ENCODE measurements around the gene WDR54.

DNA sequence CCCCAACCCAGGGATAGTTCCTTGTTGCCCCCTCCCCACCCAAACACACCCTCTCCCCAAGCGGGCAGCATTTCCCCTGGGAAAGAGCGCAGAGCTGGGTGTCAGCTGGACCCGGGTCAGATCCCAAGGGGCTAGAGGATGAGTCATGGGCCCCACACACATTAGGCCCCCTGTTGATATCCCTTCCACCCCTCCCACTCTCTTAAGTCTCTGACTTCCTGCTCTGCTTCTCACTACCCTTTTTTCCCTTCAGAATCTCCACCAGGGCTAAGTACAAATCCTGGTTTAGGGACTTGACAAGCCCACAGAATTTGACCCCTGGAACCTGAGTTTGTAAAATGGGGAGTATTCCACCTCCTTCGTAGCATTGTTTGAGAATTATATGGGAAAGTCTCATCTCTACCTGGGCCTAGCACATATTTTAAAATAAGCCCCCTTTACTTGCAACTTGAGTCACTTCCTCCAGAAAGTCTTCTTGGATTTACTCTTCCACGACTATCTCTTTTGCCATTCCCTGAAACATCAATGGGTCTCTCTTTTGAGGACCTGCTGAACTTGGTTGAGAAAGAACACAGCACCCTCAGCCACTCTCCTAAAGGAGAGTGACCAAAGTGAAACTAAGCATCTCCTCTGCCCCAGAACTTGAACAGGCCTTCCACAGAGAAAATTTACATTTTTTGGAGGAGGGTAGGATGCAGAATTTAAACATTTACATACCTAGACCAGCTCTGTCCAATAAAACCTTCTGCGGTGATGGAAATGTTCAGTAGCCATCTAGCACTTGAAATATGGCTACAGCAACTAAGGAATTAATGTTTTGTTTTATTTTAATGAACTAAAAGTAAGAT is 15.5 kb downstream of the WDR54 start:
- TF ChIP-seq, protein P1, sequence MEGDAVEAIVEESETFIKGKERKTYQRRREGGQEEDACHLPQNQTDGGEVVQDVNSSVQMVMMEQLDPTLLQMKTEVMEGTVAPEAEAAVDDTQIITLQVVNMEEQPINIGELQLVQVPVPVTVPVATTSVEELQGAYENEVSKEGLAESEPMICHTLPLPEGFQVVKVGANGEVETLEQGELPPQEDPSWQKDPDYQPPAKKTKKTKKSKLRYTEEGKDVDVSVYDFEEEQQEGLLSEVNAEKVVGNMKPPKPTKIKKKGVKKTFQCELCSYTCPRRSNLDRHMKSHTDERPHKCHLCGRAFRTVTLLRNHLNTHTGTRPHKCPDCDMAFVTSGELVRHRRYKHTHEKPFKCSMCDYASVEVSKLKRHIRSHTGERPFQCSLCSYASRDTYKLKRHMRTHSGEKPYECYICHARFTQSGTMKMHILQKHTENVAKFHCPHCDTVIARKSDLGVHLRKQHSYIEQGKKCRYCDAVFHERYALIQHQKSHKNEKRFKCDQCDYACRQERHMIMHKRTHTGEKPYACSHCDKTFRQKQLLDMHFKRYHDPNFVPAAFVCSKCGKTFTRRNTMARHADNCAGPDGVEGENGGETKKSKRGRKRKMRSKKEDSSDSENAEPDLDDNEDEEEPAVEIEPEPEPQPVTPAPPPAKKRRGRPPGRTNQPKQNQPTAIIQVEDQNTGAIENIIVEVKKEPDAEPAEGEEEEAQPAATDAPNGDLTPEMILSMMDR (IDR thresholded peaks at IDR 0.05): no peak
- TF ChIP-seq POLR2A (IDR thresholded peaks at IDR 0.05): no peak

All from body of pancreas (tissue), 4 donors.